Measurements from ENCODE around the gene UGT8. TPM values are rescaled to one million over a fixed set of nuclear protein-coding genes. Genes with fewer than 3 reads are reported as not detected.

Gene UGT8
- total RNA-seq, 4 donors from 2014 or later, result not detected

GRCh38 chr4:114674080-114674479 lies 75.5 kb downstream of the UGT8 start:
- no peak for TF ChIP-seq CTCF (IDR thresholded peaks at IDR 0.05; ENCODE audit: low read depth)

DNA sequence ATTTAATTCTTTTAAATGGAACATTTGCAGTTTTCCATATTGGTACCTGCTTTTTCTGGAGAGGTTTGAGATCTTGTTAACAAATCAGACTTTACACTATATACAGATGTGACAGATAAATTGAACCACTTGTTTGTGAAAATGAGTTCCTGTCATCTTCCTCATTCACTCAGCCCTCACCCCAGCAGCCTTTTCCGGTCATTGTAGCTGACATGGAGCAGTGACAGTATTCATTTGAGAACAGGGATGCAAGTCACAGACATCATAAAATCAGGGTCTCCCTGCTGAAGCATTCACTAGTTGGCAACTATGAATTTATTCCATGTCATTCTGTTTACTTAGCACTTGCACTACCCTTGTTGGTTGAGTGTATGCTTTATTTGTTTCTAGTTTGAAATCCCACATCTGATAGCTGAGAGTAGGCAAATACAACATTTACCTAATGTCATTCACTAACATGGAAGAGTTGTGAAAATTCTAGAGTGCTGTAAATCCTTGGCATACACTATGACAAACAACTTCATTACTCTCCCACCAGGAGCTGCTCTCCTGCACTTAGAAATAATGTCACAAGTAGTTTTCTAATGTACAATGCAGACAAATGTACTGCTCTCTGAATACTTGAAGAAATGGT lies 78.9 kb downstream of the UGT8 start:
- no peak for TF ChIP-seq CTCF (IDR thresholded peaks at IDR 0.05; ENCODE audit: low read depth)

DNA sequence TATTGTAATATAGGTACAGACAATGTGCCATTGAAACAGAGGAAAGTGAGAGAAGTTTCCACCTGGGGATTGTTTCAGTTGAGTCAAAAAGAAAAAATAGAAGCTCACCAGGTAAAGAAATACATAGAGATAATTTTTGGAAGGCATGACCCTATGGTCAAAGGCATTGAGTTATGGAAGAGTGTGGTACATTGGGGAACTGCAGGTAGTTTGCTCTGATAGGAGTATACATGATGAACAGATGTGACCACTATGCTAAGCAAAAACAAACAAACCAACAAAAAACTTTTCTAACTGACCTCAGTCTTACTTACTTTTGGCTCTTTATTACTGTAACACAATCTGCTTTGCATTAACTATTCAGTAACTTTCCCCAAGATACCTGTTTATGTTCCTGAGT lies 85.9 kb downstream of the UGT8 start:
- TF ChIP-seq CTCF (IDR thresholded peaks at IDR 0.05; ENCODE audit: low read depth), result no peak

DNA sequence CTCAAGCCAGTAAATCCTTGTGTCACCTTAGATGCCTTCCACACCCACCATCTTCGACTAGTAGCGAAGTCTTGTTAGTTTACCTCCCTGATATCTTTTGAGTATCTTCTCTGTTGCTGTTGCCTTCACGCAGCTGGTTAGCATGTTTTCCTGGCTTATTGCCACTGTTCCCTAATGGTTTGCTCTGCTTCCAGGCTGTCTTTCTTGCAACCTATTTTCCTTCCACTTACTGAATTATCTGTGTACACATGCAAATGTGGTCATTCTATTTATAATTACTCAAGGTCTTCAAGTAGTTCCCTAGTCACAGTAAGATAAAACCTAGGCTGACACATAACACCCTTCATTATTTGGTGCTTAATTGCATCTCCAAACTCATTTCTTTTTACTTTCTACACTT lies 89.5 kb downstream of the UGT8 start:
- TF ChIP-seq CTCF (IDR thresholded peaks at IDR 0.05; ENCODE audit: low read depth), result no peak

GRCh38 chr4:114690571-114690970 lies 92.0 kb downstream of the UGT8 start:
- no peak for TF ChIP-seq CTCF (IDR thresholded peaks at IDR 0.05; ENCODE audit: low read depth)

- no peak for TF ChIP-seq CTCF (IDR thresholded peaks at IDR 0.05; ENCODE audit: low read depth)
Observed at GRCh38 chr4:114691865-114692264, 93.3 kb downstream of the UGT8 start.

DNA sequence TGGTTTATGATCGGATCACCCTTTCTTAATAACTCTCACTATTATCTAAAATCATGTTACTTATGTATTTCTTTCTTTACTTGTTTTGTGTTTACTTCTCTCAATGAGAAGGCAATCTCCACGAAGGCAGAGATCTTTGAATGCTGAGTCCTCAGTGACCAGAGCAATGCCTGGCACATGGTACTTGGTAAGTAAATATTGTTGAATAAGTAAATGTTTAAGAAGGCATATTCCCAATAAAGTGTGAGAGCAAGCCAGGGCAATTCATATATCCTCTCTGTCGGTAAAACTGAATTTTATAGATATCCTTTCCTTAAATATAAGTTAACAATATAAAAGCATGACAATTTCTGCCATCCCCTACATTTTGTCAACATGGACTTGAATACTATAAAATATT lies 94.4 kb downstream of the UGT8 start:
- TF ChIP-seq CTCF (IDR thresholded peaks at IDR 0.05; ENCODE audit: low read depth), result no peak
